SJCRH30 (cell line): Measurements from ENCODE around the gene RPL39L. TPM values are rescaled to one million over a fixed set of nuclear protein-coding genes. Genes with fewer than 3 reads are reported as not detected.
"Not testable (repeated sequence)": the region's sequence is repeated elsewhere in the genome, so short reads cannot be mapped to it uniquely, and the experiment has no call there.

Source experiments
- DNase-seq, 2 experiments: peaks; one replicate each; pipeline ENCODE4 v3.0.0-alpha.2; 2015 to 2020
- H3K27ac ChIP-seq: fragments of 250-450 bp; sonication (Bioruptor Pico); 2 replicates; pipeline ENCODE4 v1.5.1; 2020; ENCODE audit warnings: mild to moderate bottlenecking, moderate library complexity
- H3K27me3 ChIP-seq: fragments of 250-450 bp; sonication (Bioruptor Pico); 2 replicates; pipeline ENCODE4 v1.5.1; 2020; ENCODE audit warnings: mild to moderate bottlenecking, moderate library complexity
- H3K36me3 ChIP-seq: fragments of 250-450 bp; sonication (Bioruptor Pico); 2 replicates; pipeline ENCODE4 v1.5.1; 2020; ENCODE audit warnings: mild to moderate bottlenecking, moderate library complexity
- H3K4me1 ChIP-seq: fragments of 250-450 bp; sonication (Bioruptor Pico); 2 replicates; pipeline ENCODE4 v1.5.1; 2020; ENCODE audit warnings: mild to moderate bottlenecking, moderate library complexity
- H3K4me3 ChIP-seq: fragments of 250-450 bp; sonication (Bioruptor Pico); 2 replicates; pipeline ENCODE4 v1.5.1; 2020; ENCODE audit warnings: mild to moderate bottlenecking, moderate library complexity
- H3K9me3 ChIP-seq: fragments of 250-450 bp; sonication (Bioruptor Pico); replicated peaks from 2 replicates; pipeline ENCODE4 v1.5.1; 2020; ENCODE audit warnings: mild to moderate bottlenecking, moderate library complexity
- total RNA-seq: library from RNA; depleted of rRNA; stranded (reverse); fragments of >200 nt; shearing (Covaris generic); gene quantifications from 2 replicates; pipeline ENCODE4 v1.2.3, GENCODE V29; 2014; rRNA removed

The RPL39L gene
- 10.3 and 16.1 TPM in 2 replicates for total RNA-seq

- Histone ChIP-seq H3K4me1 (no peaks in the 10 kb centered on the region), H3K27ac (peak within 1 kb of the TSS; percentile 71), H3K36me3 (no peaks in the 10 kb centered on the region), H3K4me3 (peak within 1 kb of the TSS; percentile 61), H3K27me3 (no peaks in the 10 kb centered on the region), H3K9me3 (no peaks in the 10 kb centered on the region)
- peak; percentile 45 to 68 for DNase-seq
Measured at GRCh38 chr3:187139126-187139894, at the start of gene RPL39L. Gene RPL39L (minus strand): TSS chr3:187139496. CDS start chr3:187121300, 18,196 bp downstream.

- Histone ChIP-seq H3K27ac (no peak overlapping the region), H3K4me1 (no peaks in the 10 kb centered on the region), H3K27me3 (no peaks in the 10 kb centered on the region), H3K9me3 (no peaks in the 10 kb centered on the region), H3K36me3 (no peaks in the 10 kb centered on the region), H3K4me3 (no peak overlapping the region)
- DNase-seq: no peak
Measured at GRCh38 chr3:187188931-187189330, 49.6 kb upstream of the RPL39L start.

GRCh38 chr3:187186801-187187421, 47.6 kb upstream of the RPL39L start:
- Histone ChIP-seq H3K4me1 (0 out of 2 replicates have a peak, but pooled peaks cover 3% of the 10 kb centered on the region), H3K27me3 (no peaks in the 10 kb centered on the region)
- peak; percentile 5 to 10 for DNase-seq

GRCh38 chr3:187186375-187186774, 47.1 kb upstream of the RPL39L start:
- Histone ChIP-seq H3K4me3 (no peak overlapping the region), H3K36me3 (no peaks in the 10 kb centered on the region), H3K9me3 (no peaks in the 10 kb centered on the region), H3K4me1 (0 out of 2 replicates have a peak, but pooled peaks cover 3% of the 10 kb centered on the region), H3K27me3 (no peaks in the 10 kb centered on the region), H3K27ac (no peak overlapping the region)
- no peak for DNase-seq

More at GRCh38 chr3:187186801-187187421, 47.6 kb upstream of the RPL39L start:
- Histone ChIP-seq H3K27ac (no peak overlapping the region), H3K4me3 (no peak overlapping the region), H3K36me3 (no peaks in the 10 kb centered on the region), H3K9me3 (no peaks in the 10 kb centered on the region)

- Histone ChIP-seq H3K27me3 (no peaks in the 10 kb centered on the region), H3K9me3 (no peaks in the 10 kb centered on the region), H3K27ac (no peak overlapping the region), H3K4me1 (0 out of 2 replicates have a peak, but pooled peaks cover 3% of the 10 kb centered on the region), H3K36me3 (no peaks in the 10 kb centered on the region), H3K4me3 (no peak overlapping the region)
- no peak for DNase-seq
Measured at GRCh38 chr3:187185759-187186158, 46.5 kb upstream of the RPL39L start.

- Histone ChIP-seq H3K27ac (no peak overlapping the region), H3K27me3 (no peaks in the 10 kb centered on the region), H3K36me3 (no peaks in the 10 kb centered on the region), H3K4me3 (no peak overlapping the region), H3K9me3 (no peaks in the 10 kb centered on the region), H3K4me1 (0 out of 2 replicates have a peak, but pooled peaks cover 3% of the 10 kb centered on the region)
- no peak for DNase-seq
Measured at GRCh38 chr3:187183903-187184302, 44.6 kb upstream of the RPL39L start.

- H3K4me1 ChIP-seq: 0 out of 2 replicates have a peak, but pooled peaks cover 3% of the 10 kb centered on the region
- no peaks in the 10 kb centered on the region for H3K9me3 ChIP-seq
- H3K27me3 ChIP-seq: no peaks in the 10 kb centered on the region
- no peaks in the 10 kb centered on the region for H3K36me3 ChIP-seq
- no peak overlapping the region for H3K4me3 ChIP-seq
- peak; percentile 36 to 46 for DNase-seq
- H3K27ac ChIP-seq: no peak overlapping the region
Measured at GRCh38 chr3:187183210-187183862, 44.0 kb upstream of the RPL39L start.

GRCh38 chr3:187181454-187182170, 42.3 kb upstream of the RPL39L start:
- no peaks in the 10 kb centered on the region for H3K27me3 ChIP-seq
- H3K4me1 ChIP-seq: 0 out of 2 replicates have a peak, but pooled peaks cover 3% of the 10 kb centered on the region
- no peak overlapping the region for H3K27ac ChIP-seq
- H3K9me3 ChIP-seq: no peaks in the 10 kb centered on the region
- H3K4me3 ChIP-seq: no peak overlapping the region
- no peaks in the 10 kb centered on the region for H3K36me3 ChIP-seq
- DNase-seq: no peak

- Histone ChIP-seq H3K4me3 (no peak overlapping the region), H3K36me3 (no peaks in the 10 kb centered on the region), H3K27ac (no peak overlapping the region), H3K4me1 (no peaks in the 10 kb centered on the region), H3K27me3 (no peaks in the 10 kb centered on the region), H3K9me3 (no peaks in the 10 kb centered on the region)
- DNase-seq: no peak
Measured at GRCh38 chr3:187172929-187173328, 33.6 kb upstream of the RPL39L start.

GRCh38 chr3:187170911-187171310, 31.6 kb upstream of the RPL39L start:
- H3K27me3 ChIP-seq, H3K27ac ChIP-seq, DNase-seq, H3K9me3 ChIP-seq, H3K36me3 ChIP-seq, H3K4me3 ChIP-seq, H3K4me1 ChIP-seq: not testable (repeated sequence)

GRCh38 chr3:187169231-187169960, 30.1 kb upstream of the RPL39L start:
- no peaks in the 10 kb centered on the region for H3K9me3 ChIP-seq
- no peaks in the 10 kb centered on the region for H3K4me1 ChIP-seq
- no peak overlapping the region for H3K27ac ChIP-seq
- no peak for DNase-seq
- H3K27me3 ChIP-seq: no peaks in the 10 kb centered on the region
- H3K4me3 ChIP-seq: no peak overlapping the region
- H3K36me3 ChIP-seq: no peaks in the 10 kb centered on the region

GRCh38 chr3:187167777-187168176, 28.5 kb upstream of the RPL39L start:
- H3K27ac ChIP-seq: no peak overlapping the region
- H3K36me3 ChIP-seq: no peaks in the 10 kb centered on the region
- H3K27me3 ChIP-seq: no peaks in the 10 kb centered on the region
- DNase-seq: no peak
- H3K4me1 ChIP-seq: no peaks in the 10 kb centered on the region
- no peaks in the 10 kb centered on the region for H3K9me3 ChIP-seq
- no peak overlapping the region for H3K4me3 ChIP-seq

GRCh38 chr3:187166750-187167149, 27.5 kb upstream of the RPL39L start:
- no peaks in the 10 kb centered on the region for H3K36me3 ChIP-seq
- DNase-seq: no peak
- H3K4me1 ChIP-seq: no peaks in the 10 kb centered on the region
- H3K4me3 ChIP-seq: no peak overlapping the region
- H3K27me3 ChIP-seq: no peaks in the 10 kb centered on the region
- no peaks in the 10 kb centered on the region for H3K9me3 ChIP-seq
- H3K27ac ChIP-seq: no peak overlapping the region

GRCh38 chr3:187165144-187165543, 25.8 kb upstream of the RPL39L start:
- peak; percentile 15 to 69 for DNase-seq
- H3K27ac ChIP-seq: no peak overlapping the region
- no peak overlapping the region for H3K4me3 ChIP-seq
- no peaks in the 10 kb centered on the region for H3K27me3 ChIP-seq
- no peaks in the 10 kb centered on the region for H3K36me3 ChIP-seq
- H3K4me1 ChIP-seq: no peaks in the 10 kb centered on the region
- H3K9me3 ChIP-seq: no peaks in the 10 kb centered on the region
